HG03342 (cell line): Measurements from ENCODE around the gene ATP5MK.
"Not testable (repeated sequence)": the region's sequence is repeated elsewhere in the genome, so short reads cannot be mapped to it uniquely, and the experiment has no call there.

Source experiments
- ATAC-seq: cut with Tn5 transposase; IDR thresholded peaks from one replicate; pipeline ENCODE4 v1.9.1; 2021; ENCODE audit warnings: mild to moderate bottlenecking, moderate library complexity; ENCODE audit not compliant: unreplicated experiment

ATP5MK gene

GRCh38 chr10:103396067-103396788 is at the start of gene ATP5MK, which contains the start of gene PDCD11:
TSS of gene ATP5MK (minus strand) at chr10:103396475. CDS start at chr10:103392457, 4,018 bp downstream.
TSS of gene PDCD11 (plus strand) at chr10:103396626. CDS start at chr10:103398427, 1,801 bp downstream.
- ATAC-seq, result peak; percentile 99

GRCh38 chr10:103445366-103445765 is 49.1 kb upstream of the ATP5MK start:
- no peak for ATAC-seq

GRCh38 chr10:103444478-103444877 is 48.2 kb upstream of the ATP5MK start:
- no peak for ATAC-seq

GRCh38 chr10:103443475-103444185 is 47.4 kb upstream of the ATP5MK start:
- ATAC-seq, result no peak

- ATAC-seq, result no peak
Measured at GRCh38 chr10:103442031-103442461, 45.8 kb upstream of the ATP5MK start.

GRCh38 chr10:103441611-103442010 is 45.3 kb upstream of the ATP5MK start:
- no peak for ATAC-seq

- ATAC-seq, result no peak
Measured at GRCh38 chr10:103441206-103441605, 44.9 kb upstream of the ATP5MK start.

GRCh38 chr10:103440416-103440815 is 44.1 kb upstream of the ATP5MK start:
- no peak for ATAC-seq

- no peak for ATAC-seq
Measured at GRCh38 chr10:103439776-103440175, 43.5 kb upstream of the ATP5MK start.

GRCh38 chr10:103433858-103434257 is 37.6 kb upstream of the ATP5MK start:
- ATAC-seq, result no peak

GRCh38 chr10:103431902-103432301 is 35.6 kb upstream of the ATP5MK start:
- no peak for ATAC-seq

GRCh38 chr10:103429647-103430046 is 33.4 kb upstream of the ATP5MK start:
- no peak for ATAC-seq

GRCh38 chr10:103428989-103429643 is 32.8 kb upstream of the ATP5MK start:
- ATAC-seq, result no peak

- ATAC-seq, result no peak
Measured at GRCh38 chr10:103427866-103428265, 31.6 kb upstream of the ATP5MK start.

- no peak for ATAC-seq
Measured at GRCh38 chr10:103423748-103424147, 27.5 kb upstream of the ATP5MK start.

- no peak for ATAC-seq
Measured at GRCh38 chr10:103419101-103419500, 22.8 kb upstream of the ATP5MK start.

- ATAC-seq, result no peak
Measured at GRCh38 chr10:103417601-103418000, 21.3 kb upstream of the ATP5MK start.

- not testable (repeated sequence) for ATAC-seq
Measured at GRCh38 chr10:103417148-103417469, 20.8 kb upstream of the ATP5MK start.

- ATAC-seq, result no peak
Measured at GRCh38 chr10:103416436-103417147, 20.3 kb upstream of the ATP5MK start.

- no peak for ATAC-seq
Measured at GRCh38 chr10:103415581-103415980, 19.3 kb upstream of the ATP5MK start.

GRCh38 chr10:103413564-103413963 is 17.3 kb upstream of the ATP5MK start:
- ATAC-seq, result no peak
